ENCODE results near the gene KIAA1328. TPM values are rescaled to one million over a fixed set of nuclear protein-coding genes. Genes with fewer than 3 reads are reported as not detected.

Gene KIAA1328
- total and polyA plus RNA-seq, 3 donors from 2014 or later, result 19.9 to 48.7 (median 35.0) TPM

DNA sequence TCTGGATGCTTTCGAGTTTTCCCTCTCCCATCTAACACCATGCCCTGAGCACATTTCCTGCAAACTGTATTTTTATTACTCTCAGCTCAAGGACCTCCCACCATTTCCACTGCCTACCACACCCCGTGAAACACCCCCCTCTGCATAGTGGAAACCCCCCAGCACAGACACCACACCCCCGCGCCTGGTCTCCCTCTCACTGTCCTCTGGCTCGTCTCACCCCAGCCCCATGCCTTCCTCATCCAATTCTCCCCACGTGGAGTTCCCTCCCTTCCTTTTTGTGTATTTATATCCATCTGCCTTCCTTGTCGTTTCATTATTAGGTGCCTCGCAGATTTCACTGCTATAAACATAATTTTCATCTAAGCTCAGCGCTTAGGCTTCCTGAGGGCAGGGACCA is 429.2 kb downstream of the KIAA1328 start:
- no peak for DNase-seq
- Histone ChIP-seq H3K4me3 (no peak overlapping the region), H3K4me1 (no peaks in the 10 kb centered on the region), H3K36me3 (ENCODE audit: low read depth, missing control alignments) (no peaks in the 10 kb centered on the region), H3K27ac (no peak overlapping the region), H3K9me3 (no peaks in the 10 kb centered on the region), H3K27me3 (no peaks in the 10 kb centered on the region)
- no peak for TF ChIP-seq POLR2A (IDR thresholded peaks at IDR 0.05)
- TF ChIP-seq, protein P1, sequence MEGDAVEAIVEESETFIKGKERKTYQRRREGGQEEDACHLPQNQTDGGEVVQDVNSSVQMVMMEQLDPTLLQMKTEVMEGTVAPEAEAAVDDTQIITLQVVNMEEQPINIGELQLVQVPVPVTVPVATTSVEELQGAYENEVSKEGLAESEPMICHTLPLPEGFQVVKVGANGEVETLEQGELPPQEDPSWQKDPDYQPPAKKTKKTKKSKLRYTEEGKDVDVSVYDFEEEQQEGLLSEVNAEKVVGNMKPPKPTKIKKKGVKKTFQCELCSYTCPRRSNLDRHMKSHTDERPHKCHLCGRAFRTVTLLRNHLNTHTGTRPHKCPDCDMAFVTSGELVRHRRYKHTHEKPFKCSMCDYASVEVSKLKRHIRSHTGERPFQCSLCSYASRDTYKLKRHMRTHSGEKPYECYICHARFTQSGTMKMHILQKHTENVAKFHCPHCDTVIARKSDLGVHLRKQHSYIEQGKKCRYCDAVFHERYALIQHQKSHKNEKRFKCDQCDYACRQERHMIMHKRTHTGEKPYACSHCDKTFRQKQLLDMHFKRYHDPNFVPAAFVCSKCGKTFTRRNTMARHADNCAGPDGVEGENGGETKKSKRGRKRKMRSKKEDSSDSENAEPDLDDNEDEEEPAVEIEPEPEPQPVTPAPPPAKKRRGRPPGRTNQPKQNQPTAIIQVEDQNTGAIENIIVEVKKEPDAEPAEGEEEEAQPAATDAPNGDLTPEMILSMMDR (IDR thresholded peaks at IDR 0.05), result no peak
- WGBS, 2 donors, result 41 to 57% methylated on average over 9 of the region's 9 CpGs
- intact Hi-C loops (cut with DNase I; ENCODE audit: low total_unique reads), result no loop called here

DNA sequence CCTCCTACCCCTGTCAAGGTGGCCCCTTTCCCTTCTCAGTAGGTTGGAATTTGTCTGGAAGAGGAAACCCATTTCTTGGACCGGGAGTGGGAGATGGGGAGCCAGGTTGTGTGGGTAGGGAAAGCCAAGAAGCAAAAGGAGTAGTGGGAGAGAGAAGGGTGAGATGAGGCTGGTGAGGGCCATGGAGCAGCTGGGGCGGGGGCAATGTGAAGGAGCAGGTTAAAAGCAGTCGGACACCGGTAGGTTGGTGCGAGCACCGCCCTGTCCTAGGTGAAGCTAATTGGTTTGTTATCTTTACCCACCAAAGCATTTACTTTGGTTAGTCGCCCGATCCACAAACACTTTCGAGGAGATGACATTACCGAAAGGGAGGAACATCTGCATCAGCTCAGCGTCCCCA is 429.9 kb downstream of the KIAA1328 start:
- H3K4me3 ChIP-seq, result no peak overlapping the region
- no peaks in the 10 kb centered on the region for H3K4me1 ChIP-seq
- H3K27me3 ChIP-seq, result no peaks in the 10 kb centered on the region
- no peak for DNase-seq
- whole genome bisulfite sequencing, 2 donors, result 70 to 75% methylated on average over 11 of the region's 11 CpGs
- intact Hi-C loops (cut with DNase I; ENCODE audit: low total_unique reads), result no loop called here
- no peak for TF ChIP-seq POLR2A (IDR thresholded peaks at IDR 0.05)
- TF ChIP-seq, protein P1 (IDR thresholded peaks at IDR 0.05), result no peak
- no peak overlapping the region for H3K27ac ChIP-seq
- no peaks in the 10 kb centered on the region for H3K36me3 ChIP-seq (ENCODE audit: low read depth, missing control alignments)
- H3K9me3 ChIP-seq, result no peaks in the 10 kb centered on the region

DNA sequence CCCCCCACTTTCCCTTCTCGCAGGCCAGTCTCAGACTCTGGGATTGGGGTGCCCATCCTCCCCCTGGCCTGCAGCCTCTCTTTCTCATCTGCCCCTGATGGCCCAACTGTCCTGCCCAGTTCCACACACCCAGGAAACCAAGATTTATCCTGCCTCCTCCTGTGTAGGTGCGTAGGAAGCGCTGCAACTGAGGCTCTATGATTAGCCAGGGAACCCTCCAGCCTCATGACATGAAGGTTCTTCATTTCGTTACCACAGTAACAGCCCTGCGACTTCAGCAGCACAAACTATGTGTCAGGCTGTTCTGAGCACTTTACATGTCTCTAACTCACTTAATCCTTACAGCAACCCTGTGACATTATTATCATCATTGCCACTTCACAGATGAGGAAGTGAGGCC is 430.8 kb downstream of the KIAA1328 start:
- Histone ChIP-seq H3K4me1 (no peaks in the 10 kb centered on the region), H3K27ac (no peak overlapping the region), H3K9me3 (no peaks in the 10 kb centered on the region), H3K36me3 (ENCODE audit: low read depth, missing control alignments) (no peaks in the 10 kb centered on the region), H3K27me3 (no peaks in the 10 kb centered on the region), H3K4me3 (no peak overlapping the region)
- DNase-seq, result no peak
- intact Hi-C loops (cut with DNase I; ENCODE audit: low total_unique reads), result no loop called here
- 91 to 100% methylated on average over 4 to 5 of the region's 5 CpGs for WGBS, 2 donors
- TF ChIP-seq POLR2A (IDR thresholded peaks at IDR 0.05), result no peak
- TF ChIP-seq, protein P1 (IDR thresholded peaks at IDR 0.05), result no peak

DNA sequence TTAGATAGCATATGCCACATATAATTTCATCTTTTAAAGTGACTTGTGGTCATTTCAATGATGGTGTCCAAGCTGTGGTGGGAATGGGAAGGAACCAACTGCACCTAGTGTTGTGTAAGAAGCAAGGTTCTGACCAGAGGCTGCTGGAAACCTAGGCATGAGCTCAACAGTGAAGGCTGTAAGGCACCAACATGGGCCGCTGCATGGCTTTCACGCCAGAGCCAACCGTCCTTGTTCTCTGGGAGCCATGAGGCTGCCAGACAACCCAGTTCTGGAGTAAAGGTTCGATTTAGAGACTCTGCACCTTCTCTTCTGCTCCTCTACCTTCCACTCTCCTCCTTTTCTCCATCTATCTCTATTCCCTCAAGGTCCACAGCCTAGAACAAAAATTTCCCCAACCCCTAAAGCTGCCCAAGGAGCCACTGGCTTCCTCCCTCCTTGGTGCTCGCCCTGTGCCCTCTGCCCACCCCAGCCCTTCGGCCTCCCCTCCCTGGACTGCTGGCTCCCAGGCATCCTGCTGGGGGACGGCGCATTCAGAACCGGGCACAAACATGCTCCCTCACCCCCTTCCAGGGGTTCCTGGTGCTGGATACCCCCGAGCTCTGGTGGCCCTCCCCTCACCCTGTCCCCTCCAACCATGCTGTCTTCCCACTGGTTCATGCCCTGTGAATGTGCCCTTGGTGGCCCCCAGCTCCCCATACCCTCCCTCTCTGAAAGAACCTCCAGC is 431.6 kb downstream of the KIAA1328 start:
- no peak for TF ChIP-seq POLR2A (IDR thresholded peaks at IDR 0.05)
- TF ChIP-seq, protein P1 (IDR thresholded peaks at IDR 0.05), result no peak
- no peaks in the 10 kb centered on the region for H3K27me3 ChIP-seq
- H3K4me3 ChIP-seq, result no peak overlapping the region
- H3K36me3 ChIP-seq (ENCODE audit: low read depth, missing control alignments), result no peaks in the 10 kb centered on the region
- intact Hi-C loops (cut with DNase I; ENCODE audit: low total_unique reads), result no loop called here
- DNase-seq, result no peak
- 88% methylated on average over 10 of the region's 10 CpGs for WGBS, 2 donors
- no peaks in the 10 kb centered on the region for H3K4me1 ChIP-seq
- no peaks in the 10 kb centered on the region for H3K9me3 ChIP-seq
- no peak overlapping the region for H3K27ac ChIP-seq
